ENCODE data around the gene TSSK6.

DNA sequence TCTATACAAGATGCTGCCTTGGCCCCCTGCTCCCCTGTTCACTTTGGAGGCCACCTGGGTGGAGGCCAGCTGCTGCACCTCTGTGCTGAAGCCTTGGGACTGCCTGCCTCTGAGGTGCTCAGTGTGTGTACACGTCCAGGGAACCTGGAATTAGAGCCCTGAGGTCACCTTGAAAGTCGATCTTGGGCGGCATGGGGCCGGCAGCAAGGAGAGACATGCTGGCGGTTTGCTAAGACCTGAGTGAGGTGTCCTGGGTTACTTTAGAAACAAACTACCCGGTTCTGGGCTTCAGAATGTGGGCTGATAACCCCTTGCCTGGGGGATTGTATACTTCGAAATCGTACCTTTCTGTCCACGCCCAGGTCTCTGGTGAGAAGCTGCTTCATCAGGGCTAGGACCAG, 25.5 kb downstream of the TSSK6 start:
- TF ChIP-seq POLR2A (IDR thresholded peaks at IDR 0.05; ENCODE audit: low read depth, low read length) (no peak), POLR2AphosphoS5 (IDR thresholded peaks at IDR 0.05; ENCODE audit: low read depth, low read length) (no peak), TAF1 (IDR thresholded peaks at IDR 0.05; ENCODE audit: borderline replicate concordance, low read depth, low read length) (no peak)
